ACC112 (cell line): ENCODE results near the gene CYP27A1.

ENCODE experiments used
- H2AFZ ChIP-seq: fragments of 200-600 bp; sonication (generic); one replicate; pipeline ENCODE4 v1.6.0; 2017; ENCODE audit warnings: antibody characterized with exemption, low read length; ENCODE audit not compliant: unreplicated experiment
- H3K27ac ChIP-seq: fragments of 200-600 bp; sonication (generic); 2 replicates; pipeline ENCODE4 v1.5.1; 2014; ENCODE audit warnings: low read depth, mild to moderate bottlenecking, antibody characterized with exemption, low read length, moderate library complexity
- H3K27me3 ChIP-seq: fragments of 200-600 bp; sonication (generic); 2 replicates; pipeline ENCODE4 v1.6.1; 2014; ENCODE audit warnings: mild to moderate bottlenecking, antibody characterized with exemption, low read length, moderate library complexity, mixed read lengths; ENCODE audit not compliant: insufficient read depth
- H3K36me3 ChIP-seq: fragments of 200-600 bp; sonication (generic); 2 replicates; pipeline ENCODE4 v1.6.1; 2016; ENCODE audit warnings: mild to moderate bottlenecking, antibody characterized with exemption, low read length, moderate library complexity, mixed read lengths; ENCODE audit not compliant: insufficient read depth
- H3K4me1 ChIP-seq: fragments of 200-600 bp; sonication (generic); one replicate; pipeline ENCODE4 v1.6.1; 2016; ENCODE audit warnings: low read length, mixed read lengths; ENCODE audit not compliant: insufficient read depth, unreplicated experiment, control insufficient read depth
- H3K4me3 ChIP-seq: fragments of 200-600 bp; sonication (generic); 2 replicates; pipeline ENCODE4 v1.5.1; 2014; ENCODE audit warnings: mild to moderate bottlenecking, low read depth, low read length
- H3K79me2 ChIP-seq: fragments of 200-600 bp; sonication (generic); one replicate; pipeline ENCODE4 v1.6.0; 2016; ENCODE audit warnings: low read length; ENCODE audit not compliant: control insufficient read depth, unreplicated experiment, insufficient read depth

CYP27A1 gene

GRCh38 chr2:218792433-218792832 lies 10.5 kb downstream of the CYP27A1 start:
- H3K27ac ChIP-seq: no peak overlapping the region
- H3K4me3 ChIP-seq: no peak overlapping the region
- H3K79me2 ChIP-seq: no peaks in the 10 kb centered on the region
- H2AFZ ChIP-seq: no peak overlapping the region
- no peaks in the 10 kb centered on the region for H3K36me3 ChIP-seq
- peaks cover 5% of the 10 kb centered on the region for H3K4me1 ChIP-seq
- H3K27me3 ChIP-seq: peaks cover 3% of the 10 kb centered on the region; the same call in 1 of the 2 replicates

GRCh38 chr2:218796691-218797090 lies 14.7 kb downstream of the CYP27A1 start:
- no peaks in the 10 kb centered on the region for H3K79me2 ChIP-seq

GRCh38 chr2:218798767-218799504 lies 17.0 kb downstream of the CYP27A1 start:
- H2AFZ ChIP-seq: no peak overlapping the region
- no peak overlapping the region for H3K4me3 ChIP-seq
- H3K27me3 ChIP-seq: peaks cover 8% of the 10 kb centered on the region; the same call in 1 of the 2 replicates
- no peaks in the 10 kb centered on the region for H3K36me3 ChIP-seq
- H3K4me1 ChIP-seq: no peaks in the 10 kb centered on the region
- H3K27ac ChIP-seq: no peak overlapping the region
- no peaks in the 10 kb centered on the region for H3K79me2 ChIP-seq

More at GRCh38 chr2:218796691-218797090, 14.7 kb downstream of the CYP27A1 start:
- no peak overlapping the region for H3K27ac ChIP-seq
- no peak overlapping the region for H3K4me3 ChIP-seq
- H3K36me3 ChIP-seq: no peaks in the 10 kb centered on the region
- no peak overlapping the region for H2AFZ ChIP-seq
- no peaks in the 10 kb centered on the region for H3K4me1 ChIP-seq
- peaks cover 8% of the 10 kb centered on the region; the same call in 1 of the 2 replicates for H3K27me3 ChIP-seq

- no peak overlapping the region for H3K4me3 ChIP-seq
- H3K27ac ChIP-seq: no peak overlapping the region
- H3K4me1 ChIP-seq: no peaks in the 10 kb centered on the region
- H3K27me3 ChIP-seq: peaks cover 8% of the 10 kb centered on the region; the same call in 1 of the 2 replicates
- H2AFZ ChIP-seq: no peak overlapping the region
- no peaks in the 10 kb centered on the region for H3K36me3 ChIP-seq
- no peaks in the 10 kb centered on the region for H3K79me2 ChIP-seq
Measured at GRCh38 chr2:218799990-218800389, 18.0 kb downstream of the CYP27A1 start.

- no peaks in the 10 kb centered on the region for H3K79me2 ChIP-seq
- H3K4me3 ChIP-seq: no peak overlapping the region
- peaks cover 5% of the 10 kb centered on the region; the same call in 1 of the 2 replicates for H3K27me3 ChIP-seq
- no peaks in the 10 kb centered on the region for H3K36me3 ChIP-seq
- no peak overlapping the region for H2AFZ ChIP-seq
- H3K4me1 ChIP-seq: peaks cover 19% of the 10 kb centered on the region
- H3K27ac ChIP-seq: no peak overlapping the region
Measured at GRCh38 chr2:218802386-218802994, 20.5 kb downstream of the CYP27A1 start.

- Histone ChIP-seq H2AFZ (no peak overlapping the region), H3K36me3 (no peaks in the 10 kb centered on the region), H3K4me3 (no peak overlapping the region), H3K27ac (no peak overlapping the region), H3K4me1 (peaks cover 21% of the 10 kb centered on the region), H3K27me3 (peaks cover 3% of the 10 kb centered on the region; the same call in 1 of the 2 replicates), H3K79me2 (no peaks in the 10 kb centered on the region)
Measured at GRCh38 chr2:218804817-218805216, 22.9 kb downstream of the CYP27A1 start.

- Histone ChIP-seq H3K27ac (peak overlapping the region; percentile 82), H3K27me3 (no peaks in the 10 kb centered on the region), H3K79me2 (no peaks in the 10 kb centered on the region), H3K4me1 (peaks cover 21% of the 10 kb centered on the region), H2AFZ (peak overlapping the region; percentile 4), H3K4me3 (peak overlapping the region; percentile 11; the same call in 1 of the 2 replicates), H3K36me3 (no peaks in the 10 kb centered on the region)
Measured at GRCh38 chr2:218805627-218806026, 23.7 kb downstream of the CYP27A1 start.

GRCh38 chr2:218806346-218806978 lies 24.5 kb downstream of the CYP27A1 start:
- H3K36me3 ChIP-seq: no peaks in the 10 kb centered on the region
- peak overlapping the region; percentile 83 for H3K27ac ChIP-seq
- H3K27me3 ChIP-seq: no peaks in the 10 kb centered on the region
- no peaks in the 10 kb centered on the region for H3K79me2 ChIP-seq
- no peak overlapping the region for H3K4me3 ChIP-seq
- H3K4me1 ChIP-seq: peaks cover 21% of the 10 kb centered on the region
- H2AFZ ChIP-seq: no peak overlapping the region

- Histone ChIP-seq H3K79me2 (no peaks in the 10 kb centered on the region), H3K27me3 (no peaks in the 10 kb centered on the region), H2AFZ (no peak overlapping the region), H3K4me3 (no peak overlapping the region), H3K36me3 (no peaks in the 10 kb centered on the region), H3K27ac (no peak overlapping the region), H3K4me1 (peaks cover 21% of the 10 kb centered on the region)
Measured at GRCh38 chr2:218807626-218808025, 25.7 kb downstream of the CYP27A1 start.

- Histone ChIP-seq H3K79me2 (no peaks in the 10 kb centered on the region), H3K4me3 (no peak overlapping the region), H2AFZ (no peak overlapping the region), H3K27me3 (no peaks in the 10 kb centered on the region), H3K36me3 (no peaks in the 10 kb centered on the region), H3K4me1 (peaks cover 21% of the 10 kb centered on the region), H3K27ac (no peak overlapping the region)
Measured at GRCh38 chr2:218809515-218809914, 27.6 kb downstream of the CYP27A1 start.
